GM18870 (cell line): ENCODE results near the gene C21orf91.

Experiments used
- ATAC-seq: cut with Tn5 transposase; IDR thresholded peaks from one replicate; pipeline ENCODE4 v1.9.1; 2021; ENCODE audit warnings: moderate library complexity; ENCODE audit not compliant: unreplicated experiment

C21orf91 gene

DNA sequence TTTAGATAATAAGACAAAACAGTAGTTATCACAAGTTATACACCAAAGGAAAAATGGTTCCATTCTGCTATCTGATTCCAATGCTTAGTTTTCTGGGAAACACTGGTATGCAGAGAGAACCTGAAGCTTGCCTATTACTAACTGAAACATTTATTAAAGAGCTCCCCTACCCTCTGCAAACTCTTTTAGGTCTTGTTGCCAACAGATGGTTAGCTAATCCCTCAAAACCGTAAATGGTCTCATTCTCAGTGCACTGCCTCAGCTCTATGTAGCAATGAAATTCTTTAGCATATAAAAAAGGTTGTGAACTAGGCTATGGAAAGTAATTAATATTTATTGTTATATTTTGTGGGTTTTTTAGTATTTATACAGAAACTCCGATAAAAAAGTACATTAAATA lies 20.4 kb downstream of the C21orf91 start:
- ATAC-seq, result no peak

DNA sequence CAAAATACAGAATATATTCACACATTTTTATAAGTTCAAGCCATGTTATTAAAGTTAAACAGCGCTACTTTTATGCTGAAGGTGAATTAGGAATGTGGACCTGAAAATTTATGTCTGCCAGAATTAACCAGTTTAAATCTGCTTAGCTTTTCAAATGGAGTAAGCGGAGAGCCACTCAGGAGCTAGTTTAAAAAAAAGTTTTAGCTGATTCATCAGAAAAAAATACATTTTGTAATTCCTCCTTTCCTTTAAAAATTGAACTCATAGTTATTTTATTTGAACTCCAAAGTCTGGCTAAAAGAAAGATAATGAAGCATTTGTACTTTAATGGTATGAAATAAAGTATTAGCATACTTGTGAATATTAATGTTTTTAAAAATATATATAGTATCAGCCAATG lies 21.2 kb downstream of the C21orf91 start:
- no peak for ATAC-seq

- no peak for ATAC-seq
Observed at GRCh38 chr21:17796503-17796902, 22.7 kb downstream of the C21orf91 start.

DNA sequence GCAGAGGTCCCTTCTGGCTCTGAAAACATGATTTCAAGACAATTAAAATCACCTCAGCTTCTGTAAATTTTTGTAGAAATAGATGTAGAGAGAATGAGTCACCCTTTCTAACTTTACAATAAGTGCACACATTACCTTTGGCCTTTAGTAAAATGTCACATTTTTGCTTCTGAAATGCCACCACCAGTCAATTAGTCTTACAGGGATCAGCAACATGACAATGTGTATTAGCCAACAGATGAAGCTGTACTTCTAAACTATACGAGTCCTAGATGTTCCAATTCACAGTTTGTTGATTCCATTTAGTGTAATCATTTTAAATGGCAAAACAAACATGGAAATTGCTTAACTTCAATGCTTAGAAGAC lies 23.1 kb downstream of the C21orf91 start:
- no peak for ATAC-seq

DNA sequence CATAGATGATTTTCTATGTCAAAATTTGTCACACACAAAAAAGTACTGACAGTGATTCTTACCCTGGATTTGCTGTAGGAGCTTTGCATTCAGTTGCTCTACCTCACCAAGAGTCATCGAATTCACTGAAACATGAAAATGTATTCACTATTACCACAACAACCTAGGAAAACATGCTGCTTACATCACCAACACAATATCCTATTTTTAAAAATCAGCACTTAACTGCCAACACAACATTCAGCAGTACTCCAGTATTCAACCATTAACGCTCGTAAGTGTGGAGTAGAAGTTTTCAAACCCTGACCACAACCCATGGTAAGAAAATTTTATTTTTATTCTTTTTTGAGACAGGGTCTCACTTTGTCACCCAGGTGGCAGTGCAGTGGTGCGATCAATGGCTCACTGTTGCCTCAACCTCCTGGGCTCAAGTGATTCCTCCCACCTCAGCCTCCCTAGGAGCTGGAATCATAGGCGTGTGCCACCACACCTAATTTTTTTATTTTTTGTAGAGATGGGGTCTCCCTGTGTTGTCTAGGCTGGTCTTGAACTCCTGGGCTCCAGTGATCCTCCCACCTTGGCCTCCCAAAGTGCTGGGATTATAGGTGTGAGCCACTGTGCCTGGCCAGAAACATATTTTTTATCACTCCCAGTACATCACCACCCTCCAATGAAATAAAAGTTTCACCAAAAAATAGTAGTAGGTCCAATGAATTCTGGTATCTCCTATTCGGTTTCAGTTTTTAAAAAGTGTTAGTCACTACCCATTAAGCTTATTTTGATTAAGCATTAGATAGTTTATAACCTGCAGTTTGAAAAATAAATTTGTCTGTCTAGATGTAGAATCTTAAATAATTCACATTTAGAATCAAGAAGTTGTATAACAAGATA lies 23.8 kb downstream of the C21orf91 start:
- ATAC-seq, result no peak

DNA sequence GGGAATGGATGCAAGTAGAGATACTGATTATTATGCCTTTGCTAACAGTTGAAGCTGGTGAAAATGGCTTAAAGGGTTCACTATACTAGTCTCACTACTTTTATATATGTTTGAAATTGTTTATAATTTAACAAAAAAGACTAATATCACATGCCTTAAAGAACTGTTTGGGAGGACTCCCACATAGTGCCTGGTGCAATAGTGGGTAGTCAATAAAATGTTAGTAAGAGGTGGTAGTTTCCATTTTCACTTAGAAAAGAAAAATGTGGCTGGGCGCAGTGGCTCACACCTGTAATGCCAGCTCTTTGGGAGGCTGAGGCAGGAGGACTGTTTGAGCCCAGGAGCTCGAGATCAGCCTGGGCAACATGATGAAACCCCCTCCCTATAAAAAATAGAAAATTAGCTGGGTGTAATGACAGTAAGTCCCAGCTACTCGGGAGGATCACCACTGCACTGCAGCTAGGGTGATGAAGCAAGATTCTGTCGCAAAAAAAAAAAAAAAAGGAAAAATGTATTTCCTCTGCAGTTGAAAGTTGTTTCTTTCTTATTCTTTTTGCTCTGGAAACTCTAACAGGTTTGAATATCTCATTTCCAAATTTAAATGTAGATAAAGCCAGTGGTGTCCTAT lies 24.5 kb downstream of the C21orf91 start:
- ATAC-seq, result no peak

DNA sequence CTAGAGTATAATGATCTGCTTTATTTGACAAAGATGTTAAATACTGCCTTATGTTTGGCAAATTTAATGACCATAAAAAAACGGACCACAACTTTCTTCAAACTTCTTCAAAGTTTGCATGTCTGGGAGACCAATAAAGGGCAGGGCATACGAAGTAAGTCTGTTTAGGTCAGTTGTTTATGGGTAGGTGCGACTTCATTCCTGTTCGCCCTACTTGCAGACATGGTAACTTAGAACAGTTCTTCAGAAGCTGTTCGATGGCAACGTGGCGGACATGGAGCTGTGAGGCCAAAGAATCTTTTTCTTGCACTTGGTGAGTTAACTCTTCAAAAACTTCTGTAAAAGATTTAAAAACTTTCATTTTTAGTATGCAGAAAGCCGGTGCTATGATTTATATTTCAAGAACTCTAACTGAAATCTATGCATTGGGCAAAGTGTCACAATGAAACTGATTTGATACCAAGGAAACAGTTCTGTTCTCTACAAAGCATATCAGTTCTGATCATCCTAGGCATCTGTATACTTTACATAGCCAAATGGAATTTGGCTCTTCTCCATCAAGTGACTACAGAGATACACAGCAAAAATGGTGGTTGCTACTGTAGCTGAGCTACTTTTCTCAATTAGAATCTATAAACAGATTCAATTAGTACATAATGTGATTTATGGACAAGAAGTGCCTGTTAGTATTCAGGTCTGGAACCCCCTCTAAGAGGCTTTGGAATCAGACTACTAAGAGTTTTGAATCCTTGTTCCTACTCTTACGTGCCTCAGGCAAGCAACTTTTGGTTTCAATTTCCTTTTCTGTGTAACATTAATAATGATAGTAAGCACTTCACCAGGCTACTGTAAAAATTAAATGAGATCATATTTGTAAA lies 25.7 kb downstream of the C21orf91 start:
- peak; percentile 69 for ATAC-seq

GRCh38 chr21:17789656-17790055 lies 29.5 kb downstream of the C21orf91 start:
- ATAC-seq, result no peak

GRCh38 chr21:17789069-17789468 lies 30.1 kb downstream of the C21orf91 start:
- ATAC-seq, result no peak

DNA sequence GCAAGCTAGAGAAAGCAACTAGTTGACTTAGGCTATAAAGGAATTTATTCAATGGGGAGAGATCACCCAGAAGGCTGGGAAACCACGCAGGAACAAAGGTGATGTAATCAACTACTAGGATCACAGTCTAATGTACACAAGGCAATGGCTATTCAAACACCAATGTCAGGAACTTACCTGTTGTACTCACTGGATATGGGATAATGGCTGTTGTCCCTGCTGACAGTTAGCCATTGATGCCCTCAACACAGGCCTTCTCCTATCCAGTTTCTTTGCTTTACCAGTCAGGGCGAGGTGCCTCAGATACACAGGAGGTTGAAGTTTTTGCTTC lies 32.3 kb downstream of the C21orf91 start:
- ATAC-seq, result no peak

DNA sequence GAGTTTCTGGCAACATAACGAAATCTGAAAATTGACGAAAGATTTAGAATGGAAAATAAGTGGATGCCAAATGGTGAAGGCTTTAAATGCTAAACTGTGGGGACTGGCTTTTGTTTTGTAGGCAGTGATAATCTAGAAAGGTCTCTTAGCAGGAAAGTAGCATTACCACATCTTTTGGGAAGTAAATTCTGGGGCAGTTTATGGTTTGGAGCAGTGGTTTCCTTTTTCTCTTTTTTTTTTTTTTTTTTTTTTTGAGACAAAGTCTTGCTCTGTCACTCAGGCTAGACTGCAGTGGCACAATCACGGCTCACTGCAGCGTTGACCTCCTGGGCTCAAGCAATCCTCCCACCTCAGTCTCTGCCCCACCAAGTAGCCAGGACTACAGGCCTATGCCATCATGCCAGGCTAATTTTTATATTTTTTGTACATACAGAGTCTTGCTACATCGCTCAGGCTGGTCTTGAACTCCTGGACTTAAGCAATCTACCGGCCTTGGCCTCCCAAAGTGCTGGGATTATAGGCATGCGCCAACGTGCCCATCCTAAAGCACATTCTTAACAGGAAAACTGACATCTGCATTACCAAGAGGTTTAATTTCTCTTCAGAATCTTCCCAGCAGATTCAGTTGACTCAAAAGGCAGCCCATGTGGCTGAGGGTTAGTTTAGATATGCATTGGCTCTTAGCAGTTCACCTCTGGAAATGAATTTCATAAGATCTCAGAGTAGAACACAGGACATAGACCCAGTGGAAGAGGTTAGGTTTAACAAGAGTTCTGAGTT lies 32.9 kb downstream of the C21orf91 start:
- ATAC-seq, result no peak

DNA sequence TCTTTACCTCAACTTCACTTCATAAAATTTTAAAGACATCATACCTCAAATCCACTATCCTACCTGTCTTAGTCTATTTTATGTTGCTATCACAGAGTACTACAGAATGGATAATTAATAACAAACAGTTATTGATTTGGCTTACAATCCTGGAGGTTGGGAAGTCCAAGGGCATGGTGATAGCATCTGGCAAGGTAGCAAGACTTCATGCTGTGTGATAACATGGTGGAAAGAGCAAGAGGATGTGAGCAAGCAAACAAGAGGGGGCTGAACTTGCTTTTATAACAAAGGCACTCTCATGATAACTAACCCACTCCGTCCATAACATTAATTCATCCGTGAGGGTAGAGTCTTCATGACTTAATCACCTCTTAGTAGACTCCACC lies 33.8 kb downstream of the C21orf91 start:
- no peak for ATAC-seq

DNA sequence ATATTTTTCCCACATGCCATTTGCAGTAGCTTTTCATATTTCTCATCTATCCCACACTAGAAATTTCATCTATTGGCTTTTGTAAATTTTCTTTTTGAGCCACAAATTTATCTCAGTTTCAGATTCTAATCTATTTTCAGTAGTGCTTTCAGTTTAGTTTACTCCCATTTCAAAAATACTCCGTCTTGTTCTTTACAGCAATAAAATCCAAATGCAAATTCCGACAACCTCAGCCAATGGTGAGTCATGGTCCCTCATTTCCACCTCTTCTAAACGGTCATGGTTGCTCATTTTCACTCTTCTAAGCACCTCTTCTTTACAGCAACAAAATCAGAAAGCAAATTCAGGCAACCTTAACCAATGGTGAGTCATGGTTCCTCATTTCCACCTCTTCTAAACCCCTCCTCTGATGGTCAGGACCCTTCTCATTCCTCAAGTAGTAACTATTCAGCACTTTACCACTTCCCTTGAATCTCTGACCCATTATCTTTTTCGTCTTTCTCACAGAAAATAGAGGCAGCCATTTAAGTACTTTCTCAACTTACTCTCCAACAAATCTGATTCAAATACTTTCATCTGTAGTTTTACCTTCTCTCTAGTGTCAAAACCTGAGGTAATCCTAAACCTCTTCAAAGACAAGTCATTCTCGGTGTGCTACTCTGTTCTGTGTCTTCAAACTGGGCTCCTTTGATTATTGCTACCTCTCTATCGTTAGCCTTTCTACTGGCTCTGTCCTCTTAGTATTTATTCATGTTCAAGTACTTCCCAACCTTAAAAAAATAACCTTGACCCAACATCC lies 34.4 kb downstream of the C21orf91 start:
- ATAC-seq, result peak; percentile 53

GRCh38 chr21:17784180-17784598 lies 35.0 kb downstream of the C21orf91 start:
- ATAC-seq, result peak; percentile 48

GRCh38 chr21:17783481-17784179 lies 35.5 kb downstream of the C21orf91 start:
- peak; percentile 23 for ATAC-seq

DNA sequence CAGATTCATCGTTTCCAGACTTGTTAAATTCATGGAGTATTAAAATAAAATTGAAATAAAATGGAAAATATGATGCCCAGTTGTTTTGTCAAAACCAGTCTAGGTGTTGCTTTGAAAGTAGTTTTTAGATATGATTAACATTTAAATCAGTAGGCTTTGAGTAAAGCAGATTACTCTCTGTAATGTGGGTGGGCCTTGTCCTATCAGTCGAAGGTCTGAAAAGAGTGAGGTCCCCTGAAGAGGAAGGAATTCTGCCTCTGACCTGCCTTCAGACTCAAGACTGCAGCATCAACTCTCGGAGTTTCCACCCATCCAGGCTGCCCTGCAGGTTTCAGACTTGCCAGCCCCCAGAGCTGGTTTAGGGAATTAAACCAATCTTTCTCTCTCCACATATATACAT lies 36.2 kb downstream of the C21orf91 start:
- ATAC-seq, result no peak

DNA sequence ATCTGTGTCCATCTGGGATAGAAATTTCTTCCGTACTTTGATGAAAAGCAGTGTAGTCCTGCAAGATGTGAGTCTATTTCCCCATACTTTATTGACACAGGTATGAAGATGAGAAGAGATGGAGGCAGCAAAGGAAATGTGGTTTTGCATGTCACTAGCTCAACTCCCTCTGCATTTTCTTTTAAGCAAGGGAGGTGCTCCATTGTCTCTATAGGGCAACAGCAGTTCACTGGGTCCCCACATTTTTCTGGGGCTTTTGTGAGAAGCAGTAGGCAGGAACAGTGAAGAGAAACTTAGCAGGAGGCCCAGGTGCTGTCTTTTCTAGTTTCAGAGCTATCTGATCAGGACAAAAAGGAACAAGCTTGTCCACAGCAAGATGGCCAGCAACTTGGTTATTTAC lies 37.1 kb downstream of the C21orf91 start:
- no peak for ATAC-seq

DNA sequence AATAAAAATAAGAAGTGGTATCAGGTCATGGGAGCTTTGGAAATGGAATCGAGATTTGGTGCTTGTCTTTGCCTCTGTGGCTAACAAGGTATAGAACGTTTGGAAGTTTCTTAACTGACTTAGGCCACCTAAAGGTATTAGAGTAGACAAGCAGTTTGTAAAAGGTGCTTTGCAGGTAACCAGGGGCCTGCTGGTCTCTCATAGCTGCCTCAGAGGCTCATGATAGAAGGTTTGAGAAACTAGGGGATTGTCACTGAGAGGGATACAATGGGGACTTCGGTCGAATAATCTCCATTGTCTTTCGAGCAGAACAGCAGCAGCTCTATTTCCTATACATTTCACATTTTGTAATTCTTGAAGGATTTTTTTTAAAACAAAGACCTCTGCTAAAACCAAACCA lies 37.6 kb downstream of the C21orf91 start:
- no peak for ATAC-seq

DNA sequence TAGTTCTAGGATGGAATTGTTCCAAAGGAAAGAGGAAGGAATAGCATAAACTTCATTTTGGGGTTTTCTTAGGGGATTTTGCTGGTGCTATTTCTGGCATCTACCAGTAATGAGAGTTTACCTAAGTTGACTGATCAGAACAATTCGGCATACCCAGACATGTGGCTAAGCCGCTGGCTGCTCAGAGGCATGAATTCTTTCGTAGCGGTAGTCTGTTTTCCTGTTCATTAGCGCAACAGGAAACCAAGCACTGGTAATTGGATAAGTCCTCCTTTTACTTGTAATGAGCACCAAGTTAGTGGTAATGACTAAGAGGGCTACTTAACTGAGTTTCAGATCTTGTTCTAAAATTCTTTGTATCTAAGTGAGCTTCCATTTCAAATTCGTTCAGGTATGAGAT lies 38.6 kb downstream of the C21orf91 start:
- ATAC-seq, result peak; percentile 40

GRCh38 chr21:17779980-17780379 lies 39.2 kb downstream of the C21orf91 start:
- ATAC-seq, result no peak
